Karpas-422 (cell line): Measurements from ENCODE around the gene SELENOS. TPM values are rescaled to one million over a fixed set of nuclear protein-coding genes. Genes with fewer than 3 reads are reported as not detected.

Experiments
- DNase-seq: peaks from one replicate; pipeline ENCODE4 v3.0.0-alpha.2; 2015
- H2AFZ ChIP-seq: fragments of 200-600 bp; sonication (generic); 2 replicates; pipeline ENCODE4 v1.6.1; 2014; ENCODE audit warnings: antibody characterized with exemption, low read length, mixed read lengths
- H3K27ac ChIP-seq: fragments of 200-600 bp; sonication (generic); 2 replicates; pipeline ENCODE4 v1.5.1; 2014; ENCODE audit warnings: mild to moderate bottlenecking, low read length, moderate library complexity
- H3K27me3 ChIP-seq: fragments of 200-600 bp; sonication (generic); 2 replicates; pipeline ENCODE4 v1.6.1; 2014; ENCODE audit warnings: low read length, mixed read lengths
- H3K36me3 ChIP-seq: fragments of 200-600 bp; sonication (generic); 2 replicates; pipeline ENCODE4 v1.6.1; 2014; ENCODE audit warnings: low read length, mixed read lengths; ENCODE audit not compliant: insufficient read depth
- H3K4me1 ChIP-seq: fragments of 200-600 bp; sonication (generic); 2 replicates; pipeline ENCODE4 v1.6.1; 2014; ENCODE audit warnings: mild to moderate bottlenecking, low read length, mixed read lengths
- H3K4me2 ChIP-seq: fragments of 200-600 bp; sonication (generic); 2 replicates; pipeline ENCODE4 v1.6.1; 2014; ENCODE audit warnings: low read length, low read depth, mild to moderate bottlenecking; ENCODE audit not compliant: poor library complexity, severe bottlenecking
- H3K4me3 ChIP-seq: fragments of 200-600 bp; sonication (generic); 2 replicates; pipeline ENCODE4 v1.5.1; 2014; ENCODE audit warnings: mild to moderate bottlenecking, antibody characterized with exemption, low read length, mixed read lengths
- H3K79me2 ChIP-seq: fragments of 200-600 bp; sonication (generic); 2 replicates; pipeline ENCODE4 v1.6.1; 2014; ENCODE audit warnings: mild to moderate bottlenecking, low read length, mixed read lengths
- H3K9ac ChIP-seq: fragments of 200-600 bp; sonication (generic); 2 replicates; pipeline ENCODE4 v1.6.0; 2014; ENCODE audit warnings: low read length
- H3K9me2 ChIP-seq: fragments of 200-600 bp; sonication (generic), shearing (Covaris generic); replicated peaks from 2 replicates; pipeline ENCODE4 v1.6.0; 2014; ENCODE audit warnings: mild to moderate bottlenecking, low read length, moderate library complexity; ENCODE audit not compliant: insufficient read depth
- H3K9me3 ChIP-seq: fragments of 300-700, 200-600 bp; sonication (generic); 2 replicates; pipeline ENCODE4 v1.6.1; 2014; ENCODE audit warnings: low read length, mixed read lengths
- H4K20me1 ChIP-seq: fragments of 200-600 bp; sonication (generic); 2 replicates; pipeline ENCODE4 v1.6.1; 2014; ENCODE audit warnings: mild to moderate bottlenecking, antibody characterized with exemption, low read length, low read depth; ENCODE audit not compliant: insufficient read depth
- total RNA-seq: library from RNA; depleted of rRNA; stranded (reverse); fragments of >200 nt; shearing (Covaris generic); gene quantifications from 2 replicates; pipeline ENCODE4 v1.2.3, GENCODE V29; 2014; ENCODE audit warnings: low replicate concordance

SELENOS gene
- total RNA-seq, 1 experiment from 2014 or later: 14.9 TPM

GRCh38 chr15:101313041-101313761 lies 35.9 kb upstream of the SELENOS start:
- DNase-seq: no peak
- H3K4me2 ChIP-seq: no peak overlapping the region
- no peaks in the 10 kb centered on the region for H3K36me3 ChIP-seq
- no peaks in the 10 kb centered on the region for H4K20me1 ChIP-seq
- H3K9me2 ChIP-seq: no peaks in the 10 kb centered on the region
- H3K27me3 ChIP-seq: no peaks in the 10 kb centered on the region
- H3K9me3 ChIP-seq: no peaks in the 10 kb centered on the region
- H3K4me3 ChIP-seq: no peak overlapping the region
- H3K9ac ChIP-seq: no peak overlapping the region
- H3K79me2 ChIP-seq: no peaks in the 10 kb centered on the region
- no peak overlapping the region for H3K27ac ChIP-seq
- no peaks in the 10 kb centered on the region for H3K4me1 ChIP-seq
- no peak overlapping the region for H2AFZ ChIP-seq

GRCh38 chr15:101310508-101310907 lies 33.2 kb upstream of the SELENOS start:
- H3K4me2 ChIP-seq: no peak overlapping the region
- H3K79me2 ChIP-seq: no peaks in the 10 kb centered on the region
- no peaks in the 10 kb centered on the region for H3K4me1 ChIP-seq
- H3K27me3 ChIP-seq: no peaks in the 10 kb centered on the region
- H2AFZ ChIP-seq: no peak overlapping the region
- H3K9me2 ChIP-seq: no peaks in the 10 kb centered on the region
- no peak overlapping the region for H3K9ac ChIP-seq
- no peaks in the 10 kb centered on the region for H4K20me1 ChIP-seq
- H3K27ac ChIP-seq: no peak overlapping the region
- no peak overlapping the region for H3K4me3 ChIP-seq
- H3K36me3 ChIP-seq: no peaks in the 10 kb centered on the region
- no peaks in the 10 kb centered on the region for H3K9me3 ChIP-seq
- DNase-seq: no peak

GRCh38 chr15:101310161-101310480 lies 32.8 kb upstream of the SELENOS start:
- Histone ChIP-seq H2AFZ (no peak overlapping the region), H3K9me3 (no peaks in the 10 kb centered on the region), H3K9me2 (no peaks in the 10 kb centered on the region), H3K9ac (no peak overlapping the region), H3K36me3 (no peaks in the 10 kb centered on the region), H3K79me2 (no peaks in the 10 kb centered on the region), H4K20me1 (no peaks in the 10 kb centered on the region), H3K4me3 (no peak overlapping the region), H3K4me1 (no peaks in the 10 kb centered on the region), H3K4me2 (no peak overlapping the region), H3K27me3 (no peaks in the 10 kb centered on the region), H3K27ac (no peak overlapping the region)
- no peak for DNase-seq

GRCh38 chr15:101309436-101310160 lies 32.3 kb upstream of the SELENOS start:
- no peaks in the 10 kb centered on the region for H3K36me3 ChIP-seq
- H3K9me3 ChIP-seq: no peaks in the 10 kb centered on the region
- H3K9ac ChIP-seq: no peak overlapping the region
- DNase-seq: no peak
- H3K4me3 ChIP-seq: no peak overlapping the region
- H3K9me2 ChIP-seq: no peaks in the 10 kb centered on the region
- no peaks in the 10 kb centered on the region for H3K27me3 ChIP-seq
- H3K79me2 ChIP-seq: no peaks in the 10 kb centered on the region
- H3K27ac ChIP-seq: no peak overlapping the region
- H3K4me1 ChIP-seq: no peaks in the 10 kb centered on the region
- H4K20me1 ChIP-seq: no peaks in the 10 kb centered on the region
- H3K4me2 ChIP-seq: no peak overlapping the region
- H2AFZ ChIP-seq: no peak overlapping the region

GRCh38 chr15:101308604-101309435 lies 31.5 kb upstream of the SELENOS start:
- no peaks in the 10 kb centered on the region for H3K36me3 ChIP-seq
- H3K9me2 ChIP-seq: no peaks in the 10 kb centered on the region
- H3K4me1 ChIP-seq: no peaks in the 10 kb centered on the region
- H3K4me3 ChIP-seq: no peak overlapping the region
- no peaks in the 10 kb centered on the region for H3K27me3 ChIP-seq
- no peaks in the 10 kb centered on the region for H3K9me3 ChIP-seq
- H3K27ac ChIP-seq: no peak overlapping the region
- no peaks in the 10 kb centered on the region for H4K20me1 ChIP-seq
- no peak overlapping the region for H3K9ac ChIP-seq
- DNase-seq: no peak
- H3K79me2 ChIP-seq: no peaks in the 10 kb centered on the region
- H3K4me2 ChIP-seq: no peak overlapping the region
- no peak overlapping the region for H2AFZ ChIP-seq

- H3K27me3 ChIP-seq: no peaks in the 10 kb centered on the region
- no peak overlapping the region for H2AFZ ChIP-seq
- H3K9me3 ChIP-seq: no peaks in the 10 kb centered on the region
- no peak overlapping the region for H3K4me3 ChIP-seq
- no peaks in the 10 kb centered on the region for H3K36me3 ChIP-seq
- H3K9ac ChIP-seq: no peak overlapping the region
- no peaks in the 10 kb centered on the region for H4K20me1 ChIP-seq
- H3K27ac ChIP-seq: no peak overlapping the region
- no peaks in the 10 kb centered on the region for H3K79me2 ChIP-seq
- H3K4me2 ChIP-seq: no peak overlapping the region
- no peaks in the 10 kb centered on the region for H3K9me2 ChIP-seq
- H3K4me1 ChIP-seq: no peaks in the 10 kb centered on the region
- no peak for DNase-seq
These were observed 30.8 kb upstream of the SELENOS start for GRCh38 chr15:101307897-101308603.

- Histone ChIP-seq H3K79me2 (no peaks in the 10 kb centered on the region), H3K4me2 (no peak overlapping the region), H3K4me1 (no peaks in the 10 kb centered on the region), H3K9me3 (no peaks in the 10 kb centered on the region), H2AFZ (no peak overlapping the region), H3K9me2 (no peaks in the 10 kb centered on the region), H4K20me1 (no peaks in the 10 kb centered on the region), H3K4me3 (no peak overlapping the region), H3K36me3 (no peaks in the 10 kb centered on the region), H3K9ac (no peak overlapping the region), H3K27me3 (no peaks in the 10 kb centered on the region), H3K27ac (no peak overlapping the region)
- DNase-seq: no peak
These were observed 30.0 kb upstream of the SELENOS start for GRCh38 chr15:101307048-101307896.
